ENCODE data around the gene SNX3.

GRCh38 chr6:108209738-108210137 lies 51.1 kb downstream of the SNX3 start:
- no peak for TF ChIP-seq EZH2 (IDR thresholded peaks at IDR 0.05; ENCODE audit: borderline replicate concordance, low read depth, low read length, severe bottlenecking)
- no peak for TF ChIP-seq CTCF (IDR thresholded peaks at IDR 0.05; ENCODE audit: borderline replicate concordance, extremely low read depth, low read length, poor library complexity, severe bottlenecking)

All from DND-41 (cell line).